ENCODE results near the gene RAI14. TPM values are rescaled to one million over a fixed set of nuclear protein-coding genes. Genes with fewer than 3 reads are reported as not detected.

RAI14 gene
- total RNA-seq, 1 donor from 2014 or later, result 92.7 TPM

DNA sequence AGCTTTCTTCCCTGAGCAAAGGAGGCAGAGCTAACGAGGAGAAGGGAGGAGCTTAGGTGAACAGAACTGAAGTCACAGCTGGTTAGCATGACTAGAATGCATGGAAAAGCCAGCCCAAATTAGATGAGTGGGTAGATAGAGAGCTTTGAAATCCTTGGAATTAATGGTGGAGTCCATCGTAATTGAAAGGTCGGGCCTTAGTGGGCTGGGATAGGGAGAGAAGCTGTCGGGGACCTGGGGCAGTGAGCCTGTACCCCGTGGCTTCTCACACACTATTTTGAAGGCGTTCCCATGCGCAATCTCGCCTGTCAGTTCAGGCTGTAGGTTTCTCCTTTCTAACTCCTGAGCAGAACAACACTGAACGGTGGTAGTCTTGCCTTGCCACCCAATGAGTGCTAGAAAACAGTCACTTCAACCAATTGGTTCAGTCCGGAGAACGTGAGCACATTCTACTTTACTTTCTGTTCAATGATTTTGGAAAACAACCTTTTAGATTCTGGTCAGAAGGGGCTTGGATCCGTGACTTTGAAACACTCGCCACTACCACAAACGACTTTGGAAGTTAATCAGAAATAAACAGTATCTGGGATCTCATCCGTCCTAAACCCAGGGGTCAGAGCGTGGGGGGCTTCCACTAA lies 655 bp upstream of the RAI14 start:
- peak overlapping the region; percentile 91 for H3K4me3 Mint-ChIP-seq

DNA sequence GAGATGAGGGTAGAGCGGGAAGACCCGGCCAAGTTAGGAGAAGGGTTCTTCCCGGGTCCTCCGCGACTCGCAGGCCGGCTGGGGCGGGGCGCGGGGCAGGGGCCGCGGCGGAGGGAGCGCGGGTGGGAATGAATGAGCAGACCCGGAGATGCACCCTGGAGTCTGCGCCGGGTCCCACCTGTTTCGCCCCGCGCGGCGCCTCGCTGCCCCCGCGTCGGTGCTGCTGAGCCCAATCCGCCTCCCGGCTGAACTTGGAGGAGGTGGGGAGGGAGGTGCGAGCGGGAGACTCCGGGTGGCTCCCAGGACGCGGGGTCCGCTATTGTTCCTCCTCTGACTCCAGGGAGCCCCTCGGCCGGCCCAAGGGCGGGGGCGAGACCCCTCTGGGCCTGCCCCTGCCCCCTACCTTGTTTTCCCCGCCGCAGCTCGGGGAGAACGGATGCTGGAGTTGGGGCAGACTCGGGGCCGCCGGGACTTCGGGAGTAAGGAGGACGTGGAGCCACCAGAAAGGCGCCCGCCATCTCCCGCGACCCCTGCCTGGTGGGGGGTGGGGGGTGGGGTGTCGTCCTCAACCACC lies 659 bp downstream of the RAI14 start:
- Mint-ChIP-seq H3K4me1 (peaks cover 31% of the 10 kb centered on the region), H3K4me3 (peak overlapping the region; percentile 90), H3K27me3 (ENCODE audit: low read depth) (peaks cover 30% of the 10 kb centered on the region), H3K27ac (ENCODE audit: unreplicated experiment) (no peak overlapping the region), H3K36me3 (ENCODE audit: low read depth) (peaks cover 4% of the 10 kb centered on the region), H3K9me3 (no peaks in the 10 kb centered on the region)
- peak; percentile 18 for DNase-seq (ENCODE audit: low read depth, low spot score)
- TF ChIP-seq, protein P1, sequence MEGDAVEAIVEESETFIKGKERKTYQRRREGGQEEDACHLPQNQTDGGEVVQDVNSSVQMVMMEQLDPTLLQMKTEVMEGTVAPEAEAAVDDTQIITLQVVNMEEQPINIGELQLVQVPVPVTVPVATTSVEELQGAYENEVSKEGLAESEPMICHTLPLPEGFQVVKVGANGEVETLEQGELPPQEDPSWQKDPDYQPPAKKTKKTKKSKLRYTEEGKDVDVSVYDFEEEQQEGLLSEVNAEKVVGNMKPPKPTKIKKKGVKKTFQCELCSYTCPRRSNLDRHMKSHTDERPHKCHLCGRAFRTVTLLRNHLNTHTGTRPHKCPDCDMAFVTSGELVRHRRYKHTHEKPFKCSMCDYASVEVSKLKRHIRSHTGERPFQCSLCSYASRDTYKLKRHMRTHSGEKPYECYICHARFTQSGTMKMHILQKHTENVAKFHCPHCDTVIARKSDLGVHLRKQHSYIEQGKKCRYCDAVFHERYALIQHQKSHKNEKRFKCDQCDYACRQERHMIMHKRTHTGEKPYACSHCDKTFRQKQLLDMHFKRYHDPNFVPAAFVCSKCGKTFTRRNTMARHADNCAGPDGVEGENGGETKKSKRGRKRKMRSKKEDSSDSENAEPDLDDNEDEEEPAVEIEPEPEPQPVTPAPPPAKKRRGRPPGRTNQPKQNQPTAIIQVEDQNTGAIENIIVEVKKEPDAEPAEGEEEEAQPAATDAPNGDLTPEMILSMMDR (conservative IDR thresholded peaks at IDR 0.05), result no peak

More for the DNA sequence above, 655 bp upstream of the RAI14 start:
- TF ChIP-seq, protein P1 (conservative IDR thresholded peaks at IDR 0.05), result no peak
- peak; percentile 14 for DNase-seq (ENCODE audit: low read depth, low spot score)
- Mint-ChIP-seq H3K27ac (ENCODE audit: unreplicated experiment) (peak overlapping the region; percentile 65), H3K4me1 (peaks cover 27% of the 10 kb centered on the region), H3K9me3 (no peaks in the 10 kb centered on the region), H3K27me3 (ENCODE audit: low read depth) (peaks cover 36% of the 10 kb centered on the region), H3K36me3 (ENCODE audit: low read depth) (peaks cover under 1% of the 10 kb centered on the region)

DNA sequence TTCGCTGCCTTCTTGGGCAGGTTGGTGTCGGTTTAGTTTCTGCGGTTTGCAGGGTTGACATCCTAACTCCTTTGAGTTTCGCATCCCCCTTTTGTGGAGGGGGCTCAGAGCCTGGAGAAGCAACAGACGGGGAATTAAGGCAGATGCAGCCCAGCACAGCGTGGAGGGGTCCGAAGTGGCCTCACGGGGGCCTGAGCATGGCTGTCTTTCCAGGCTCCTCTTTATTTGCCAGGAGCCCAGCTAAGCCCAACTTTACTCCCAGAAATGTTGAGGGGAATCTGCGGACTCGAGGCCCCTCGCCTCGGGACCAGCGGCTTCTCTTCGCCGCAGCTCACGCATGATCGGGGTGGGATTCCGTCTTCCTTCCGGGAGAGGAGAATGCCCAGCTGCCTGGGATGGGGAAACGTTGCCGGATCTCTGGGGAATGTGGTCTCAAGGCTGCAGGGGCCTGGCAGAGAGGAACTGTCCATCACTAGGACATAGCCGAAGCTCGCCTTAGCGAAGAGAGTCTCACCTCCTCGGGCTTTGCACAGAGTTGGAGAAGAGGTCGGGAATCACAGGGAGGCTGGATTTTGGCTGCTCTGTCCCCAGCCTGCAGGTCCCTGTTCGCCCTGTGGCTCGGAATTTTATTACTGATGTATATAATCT lies 1.3 kb downstream of the RAI14 start:
- TF ChIP-seq, protein P1 (conservative IDR thresholded peaks at IDR 0.05), result no peak

DNA sequence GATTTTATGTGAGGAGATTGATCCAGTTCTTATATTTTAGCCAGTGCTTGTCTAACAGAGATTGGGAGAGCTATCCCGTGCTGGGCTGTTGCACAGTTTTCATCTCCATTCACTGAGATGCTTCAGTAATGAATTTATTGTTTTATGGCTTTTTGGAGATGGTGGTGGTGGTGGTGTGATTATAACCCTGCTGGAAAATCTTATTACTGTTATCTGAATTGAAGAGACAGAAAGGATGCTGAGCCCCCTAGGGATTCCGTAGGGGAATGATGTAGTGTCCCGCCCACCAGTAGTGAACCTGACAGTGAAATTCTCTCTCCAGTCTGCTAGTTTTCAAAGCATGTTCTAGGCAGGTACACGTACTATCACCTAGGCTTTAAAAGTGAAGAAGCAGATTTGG lies 1.9 kb downstream of the RAI14 start:
- no peak for DNase-seq (ENCODE audit: low read depth, low spot score)
- peak overlapping the region; percentile 90 for H3K4me3 Mint-ChIP-seq
- H3K27me3 Mint-ChIP-seq (ENCODE audit: low read depth), result peaks cover 21% of the 10 kb centered on the region
- no peak overlapping the region for H3K27ac Mint-ChIP-seq (ENCODE audit: unreplicated experiment)
- peaks cover 7% of the 10 kb centered on the region for H3K36me3 Mint-ChIP-seq (ENCODE audit: low read depth)
- no peaks in the 10 kb centered on the region for H3K9me3 Mint-ChIP-seq
- peaks cover 35% of the 10 kb centered on the region for H3K4me1 Mint-ChIP-seq
- TF ChIP-seq, protein P1 (conservative IDR thresholded peaks at IDR 0.05), result peak; percentile 31

More for the DNA sequence above, 1.3 kb downstream of the RAI14 start:
- peak; percentile 22 for DNase-seq (ENCODE audit: low read depth, low spot score)
- Mint-ChIP-seq H3K27ac (ENCODE audit: unreplicated experiment) (peak overlapping the region; percentile 35), H3K27me3 (ENCODE audit: low read depth) (peaks cover 26% of the 10 kb centered on the region), H3K36me3 (ENCODE audit: low read depth) (peaks cover 7% of the 10 kb centered on the region), H3K9me3 (no peaks in the 10 kb centered on the region), H3K4me3 (peak overlapping the region; percentile 90), H3K4me1 (peaks cover 35% of the 10 kb centered on the region)

DNA sequence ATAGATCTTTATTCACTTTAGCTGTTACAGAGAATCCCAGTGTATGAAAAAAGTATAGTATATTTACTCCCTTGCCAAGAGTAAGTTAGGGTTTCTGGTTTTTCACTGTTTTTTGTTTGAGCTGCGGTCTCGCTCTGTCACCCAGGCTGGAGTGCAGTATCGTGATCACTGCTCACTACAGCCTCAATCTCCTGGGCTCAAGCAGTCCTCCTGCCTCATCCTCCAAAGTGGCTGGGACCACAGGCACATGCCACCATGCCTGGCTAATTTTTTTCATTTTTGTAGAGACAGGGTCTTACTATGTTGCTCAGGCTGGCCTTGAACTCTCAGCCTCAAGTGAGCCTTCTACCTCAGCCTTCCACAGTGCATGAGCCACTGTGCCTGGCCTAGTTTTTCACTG lies 3.0 kb downstream of the RAI14 start:
- H3K4me3 Mint-ChIP-seq, result peak overlapping the region; percentile 52
- no peak for DNase-seq (ENCODE audit: low read depth, low spot score)
- peaks cover 12% of the 10 kb centered on the region for H3K27me3 Mint-ChIP-seq (ENCODE audit: low read depth)
- TF ChIP-seq, protein P1 (conservative IDR thresholded peaks at IDR 0.05), result no peak
- peaks cover 41% of the 10 kb centered on the region for H3K4me1 Mint-ChIP-seq
- H3K9me3 Mint-ChIP-seq, result no peaks in the 10 kb centered on the region
- H3K27ac Mint-ChIP-seq (ENCODE audit: unreplicated experiment), result no peak overlapping the region
- peaks cover 11% of the 10 kb centered on the region for H3K36me3 Mint-ChIP-seq (ENCODE audit: low read depth)

All from neural crest cell (in vitro differentiated cells).